ENCODE data around the gene NLRP14. TPM values are rescaled to one million over a fixed set of nuclear protein-coding genes. Genes with fewer than 3 reads are reported as not detected.

NLRP14 gene
- polyA plus RNA-seq, 4 donors = 0.43 to 1.1 (median 0.94) TPM

Other genes with a start within 250 kb of the NLRP14 start
- under 1 TPM in 3 of 4 donors, not detected in 1; 0.04 to 0.13 (median 0.05) TPM for gene OR2AG2, start 248.5 kb upstream of the NLRP14 start, polyA plus RNA-seq (ENCODE audit: insufficient read length in 4 of 4)
- gene OR2AG1, start 237.5 kb upstream of the NLRP14 start, polyA plus RNA-seq (ENCODE audit: insufficient read length in 4 of 4) = under 1 TPM in 3 of 4 donors, not detected in 1; 0.04 to 0.16 (median 0.05) TPM
- gene OR6A2, start 220.8 kb upstream of the NLRP14 start, polyA plus RNA-seq (ENCODE audit: insufficient read length in 4 of 4) = under 1 TPM in 2 of 4 donors, not detected in 2; 0.03 TPM
- not detected for gene OR10A5, start 174.8 kb upstream of the NLRP14 start, polyA plus RNA-seq (ENCODE audit: insufficient read length in 4 of 4)
- under 1 TPM in 3 of 4 donors, not detected in 1; 0.03 to 0.09 (median 0.09) TPM for gene OR10A2, start 157.4 kb upstream of the NLRP14 start, polyA plus RNA-seq (ENCODE audit: insufficient read length in 4 of 4)
- not detected for gene OR10A4, start 143.9 kb upstream of the NLRP14 start, polyA plus RNA-seq (ENCODE audit: insufficient read length in 4 of 4)
- not detected for gene OR2D2, start 128.0 kb upstream of the NLRP14 start, polyA plus RNA-seq (ENCODE audit: insufficient read length in 4 of 4)
- not detected for gene OR2D3, start 99.5 kb upstream of the NLRP14 start, polyA plus RNA-seq (ENCODE audit: insufficient read length in 4 of 4)
- 1 to 10 TPM; 2.2 to 4.5 (median 3.6) TPM for gene ZNF215, start 94.1 kb upstream of the NLRP14 start, polyA plus RNA-seq (ENCODE audit: insufficient read length in 4 of 4)
- gene ZNF214, start 133 bp upstream of the NLRP14 start, polyA plus RNA-seq (ENCODE audit: insufficient read length in 4 of 4) = 10 to 100 TPM; 10.3 to 12.9 (median 11.3) TPM
- under 1 TPM; 0.10 to 0.22 (median 0.20) TPM for gene RBMXL2, start 68.5 kb downstream of the NLRP14 start, polyA plus RNA-seq (ENCODE audit: insufficient read length in 4 of 4)
- 1 to 10 TPM; 4.2 to 5.1 (median 4.6) TPM for gene SYT9, start 231.4 kb downstream of the NLRP14 start, polyA plus RNA-seq (ENCODE audit: insufficient read length in 4 of 4)

Measured in left renal cortex interstitium (tissue), 4 donors.